A549 (cell line): ENCODE measurements around the gene WNT9A. TPM values are rescaled to one million over a fixed set of nuclear protein-coding genes. Genes with fewer than 3 reads are reported as not detected.
A peak's percentile ranks its signal among the peaks of the same experiment; 100 is the strongest.

Source experiments
- ATAC-seq, 2 experiments: fragments of 200-7000 bp in 1 of 2; fragments of >200 bp in 1 of 2; cut with Nextera tagmentation in 1 of 2; cut with Tn5 transposase in 1 of 2; 3 replicates each; pipeline versions ENCODE4 v1.8.0 to v1.9.1; 2018 to 2020; ENCODE audit warnings: mild to moderate bottlenecking in 1 of 2, moderate library complexity in 1 of 2
- CTCF ChIA-PET: fragments of 300-600 bp; sonication (Branson Sonifier 250); formaldehyde crosslinking; extraction: SDS; loops from one replicate; lab custom pipeline; 2021; ENCODE audit warnings: antibody characterized with exemption, inconsistent platforms; lab: Yijun Ruan, JAX
- POLR2A ChIA-PET: fragments of 350-600 bp; formaldehyde crosslinking; extraction: SDS; loops from one replicate; lab custom pipeline; 2021; ENCODE audit warnings: antibody characterized with exemption, inconsistent platforms; lab: Yijun Ruan, JAX
- DNase-seq, 2 experiments: peaks; one replicate each; pipeline versions ENCODE4 v3.0.0 to v3.0.0-alpha.2; 2011 to 2016; ENCODE audit warnings: low read depth in 1 of 2, low spot score in 1 of 2
- FAIRE-seq: peaks from 2 replicates; lab custom pipeline; 2011; peaks lifted over from hg19 to GRCh38; lab: Jason Lieb, UNC
- H3K27ac ChIP-seq, 2 experiments: fragments of >200 bp; sonication (Bioruptor Twin); formaldehyde crosslinking; 3 replicates each; pipeline ENCODE4 v1.5.1; 2016 to 2017
- H3K4me1 ChIP-seq: fragments of >200 bp; sonication (Bioruptor Twin); formaldehyde crosslinking; 3 replicates; pipeline ENCODE4 v1.6.1; 2016
- H3K4me2 ChIP-seq: fragments of >200 bp; sonication (Bioruptor Twin); formaldehyde crosslinking; 3 replicates; pipeline ENCODE4 v1.6.1; 2016
- H3K4me3 ChIP-seq: fragments of >200 bp; sonication (Bioruptor Twin); formaldehyde crosslinking; 3 replicates; pipeline ENCODE4 v1.5.1; 2016
- H3K9me3 ChIP-seq: fragments of >200 bp; sonication (Bioruptor Twin); formaldehyde crosslinking; 3 replicates; pipeline ENCODE4 v1.6.1; 2016
- BCL3 ChIP-seq: fragments of >200 bp; sonication (Bioruptor Twin); formaldehyde crosslinking; IDR thresholded peaks from 3 replicates; pipeline ENCODE4 v1.6.1; 2016
- BHLHE40 ChIP-seq: IDR thresholded peaks from 2 replicates; pipeline ENCODE4 v1.6.1; 2012; ENCODE audit warnings: low read depth, low read length, inconsistent platforms
- ESRRA ChIP-seq: fragments of 150-350 bp; IDR thresholded peaks from 2 replicates; pipeline ENCODE4 v1.6.1; 2014; ENCODE audit warnings: mild to moderate bottlenecking, low read length, borderline replicate concordance
- FOSB ChIP-seq: fragments of 250-450 bp; sonication (Bioruptor Pico); IDR thresholded peaks from 2 replicates; pipeline ENCODE4 v1.5.0; 2020; ENCODE audit warnings: mild to moderate bottlenecking, moderate library complexity
- FOSL2 ChIP-seq, 2 experiments: fragments of 450-650 bp in 1 of 2; fragments of >200 bp in 1 of 2; sonication (Bioruptor Twin) in 1 of 2; formaldehyde crosslinking; IDR thresholded peaks; 2 replicates each; pipeline versions ENCODE4 v1.5.0 to v1.6.1; 2016 to 2020; ENCODE audit warnings: mild to moderate bottlenecking in 1 of 2, moderate library complexity in 1 of 2
- HOXA7 ChIP-seq: fragments of 250-450 bp; sonication (Bioruptor Pico); IDR thresholded peaks from 2 replicates; pipeline ENCODE4 v1.5.0; 2020; ENCODE audit warnings: mild to moderate bottlenecking, moderate library complexity
- PBX3 ChIP-seq: IDR thresholded peaks from 2 replicates; pipeline ENCODE4 v1.6.1; 2012
- POLR2A ChIP-seq: IDR thresholded peaks from 2 replicates; pipeline ENCODE4 v1.6.1; 2012; ENCODE audit warnings: mild to moderate bottlenecking, low read length
- POLR2AphosphoS2 ChIP-seq: conservative IDR thresholded peaks from 2 replicates; pipeline ENCODE4 v1.6.1; 2012; ENCODE audit warnings: low read length, improper control_type of control experiment, inconsistent platforms
- RFX5 ChIP-seq: fragments of 450-650 bp; IDR thresholded peaks from 2 replicates; pipeline ENCODE4 v1.7.1; 2014; ENCODE audit warnings: antibody characterized with exemption, mild to moderate bottlenecking, moderate library complexity
- RNF2 ChIP-seq: fragments of 200-600 bp; sonication (generic); IDR thresholded peaks from 2 replicates; pipeline ENCODE4 v1.6.1; 2016; ENCODE audit warnings: low read depth, mild to moderate bottlenecking, antibody characterized with exemption, moderate library complexity, borderline replicate concordance
- SMC3 ChIP-seq: fragments of >200 bp; sonication (Bioruptor Twin); formaldehyde crosslinking; IDR thresholded peaks from 3 replicates; pipeline ENCODE4 v1.6.1; 2018; ENCODE audit warnings: inconsistent platforms
- ZC3H11A ChIP-seq: fragments of 450-650 bp; IDR thresholded peaks from 2 replicates; pipeline ENCODE4 v1.6.1; 2014; ENCODE audit warnings: antibody characterized with exemption, mild to moderate bottlenecking
- ZFP36 ChIP-seq: fragments of 450-650 bp; IDR thresholded peaks from 2 replicates; pipeline ENCODE4 v1.6.1; 2014; ENCODE audit warnings: borderline replicate concordance; ENCODE audit not compliant: partially characterized antibody
- WGBS: methylation state at CpG from one replicate; pipeline ENCODE4 v1.1.6; 2017; ENCODE audit errors: missing lambda C conversion rate; 5-methylcytosine and 5-hydroxymethylcytosine counted together
- polyA plus RNA-seq, 4 experiments: library from polyadenylated mRNA; depleted of rRNA in 3 of 4; stranded (reverse); fragments of >200 nt; fragmentation: RNase III in 1 of 4; extraction: RNeasy Plus Mini Kit Qiagen cat#74134 plus additional on column Dnase treatment in 1 of 4; gene quantifications; 2 replicates in 3 of 4; 3 replicates in 1 of 4; pipeline ENCODE4 v1.2.3, GENCODE V29; 2011 to 2017

Gene WNT9A
- polyA plus RNA-seq, 2 of the 4 experiments (the other 2 are of a cell fraction), result 0.75 to 1.2 TPM

- no peaks in the 10 kb centered on the region for H3K9me3 ChIP-seq
- peak; percentile 60 to 63 for DNase-seq
- POLR2A ChIA-PET, result no interaction called here
- H3K4me1 ChIP-seq, result peaks cover 12% of the 10 kb centered on the region
- peak; percentile 48 to 52 for ATAC-seq
- no peak for FAIRE-seq
- CTCF ChIA-PET, result interaction anchor here (0.6 to 10.5 kb wide), 13 partner anchors 10 to 216 kb away, joined by 3 to 166 read pairs (median 4); no protein-coding TSS in a partner anchor
- H3K27ac ChIP-seq, result peak overlapping the region; percentile 20 to 38; a peak in 5 of 6 replicates
- no peak for TF ChIP-seq ESRRA
- no peak for TF ChIP-seq FOSL2 (IDR thresholded peaks at IDR 0.05)
- peak; percentile 64 for TF ChIP-seq FOSL2 (CRISPR knock-in tag; IDR thresholded peaks at IDR 0.05)
- TF ChIP-seq, all 56 proteins: peak for 1
- Histone ChIP-seq H3K4me2 (peak overlapping the region; percentile 98), H3K4me3 (peak overlapping the region; percentile 66; the same call in 2 of the 3 replicates)
- WGBS, result 21% methylated on average over 15 of the region's 19 CpGs
Observed at GRCh38 chr1:227945891-227946623, 1.7 kb downstream of the WNT9A start.

GRCh38 chr1:227944931-227945890 lies 2.5 kb downstream of the WNT9A start:
- Histone ChIP-seq H3K4me2 (peak overlapping the region; percentile 98; the same call in 2 of the 3 replicates), H3K27ac (peak overlapping the region in 1 of 2 experiments; percentile 38; a peak in 2 of 6 replicates), H3K9me3 (no peaks in the 10 kb centered on the region), H3K4me3 (no peak overlapping the region), H3K4me1 (peaks cover 12% of the 10 kb centered on the region)
- TF ChIP-seq PBX3 (no peak), POLR2AphosphoS2 (no peak), RNF2 (no peak), BCL3 (no peak), POLR2A (no peak), SMC3 (no peak), HOXA7 (CRISPR knock-in tag) (no peak), RFX5 (no peak), ZC3H11A (no peak), FOSB (no peak)
- POLR2A ChIA-PET, result no interaction called here
- FAIRE-seq, result no peak
- ATAC-seq, result no peak
- DNase-seq, result no peak
- WGBS, result 84% methylated on average over 10 of the region's 18 CpGs
- CTCF ChIA-PET, result interaction anchor here (0.6 to 10.5 kb wide), 11 partner anchors 9 to 215 kb away, joined by 3 to 166 read pairs (median 4); no protein-coding TSS in a partner anchor

- TF ChIP-seq ZFP36, result peak; percentile 29
- no peak for TF ChIP-seq BHLHE40
- ChIA-PET POLR2A (no interaction called here), CTCF (interaction anchor here (4.0 to 10.5 kb wide), 2 partner anchors 156 to 182 kb away, joined by 19 to 166 read pairs; no protein-coding TSS in a partner anchor)
- Histone ChIP-seq H3K9me3 (no peaks in the 10 kb centered on the region), H3K4me3 (no peak overlapping the region), H3K4me2 (no peak overlapping the region), H3K27ac (no peak overlapping the region), H3K4me1 (peaks cover 12% of the 10 kb centered on the region)
- FAIRE-seq (no peak), ATAC-seq (no peak), DNase-seq (no peak)
- WGBS, result 82% methylated on average over 23 of the region's 24 CpGs
Observed at GRCh38 chr1:227944090-227944930, 3.4 kb downstream of the WNT9A start.
